GM10248 (cell line): ENCODE results near the gene NUFIP1.

Experiments used
- CTCF ChIA-PET: fragments of 300-600 bp; sonication (Branson Sonifier 250); formaldehyde crosslinking; extraction: SDS; loops from one replicate; lab custom pipeline; 2021; ENCODE audit warnings: antibody characterized with exemption; lab: Yijun Ruan, JAX
- POLR2A ChIA-PET: fragments of 350-650 bp; sonication (Branson Sonifier 250); formaldehyde crosslinking; extraction: SDS; loops from one replicate; lab custom pipeline; 2020; ENCODE audit warnings: antibody characterized with exemption; lab: Yijun Ruan, JAX
- DNase-seq: peaks from one replicate; pipeline ENCODE4 v3.0.0; 2012; ENCODE audit errors: extremely low spot score
- CTCF ChIP-seq: IDR thresholded peaks from 2 replicates; pipeline ENCODE4 v1.5.1; 2012; ENCODE audit warnings: mild to moderate bottlenecking, low read depth; ENCODE audit errors: extremely low read depth, missing control alignments, control extremely low read depth

NUFIP1 gene

GRCh38 chr13:44972956-44973581 lies 16.2 kb downstream of the NUFIP1 start:
- TF ChIP-seq CTCF = peak; percentile 43
- ChIA-PET CTCF (interaction anchor here (0.8 to 3.1 kb wide), 13 partner anchors 14 to 489 kb away, joined by 3 to 14 read pairs (median 4); no protein-coding TSS in a partner anchor), POLR2A (no interaction called here)
- no peak for DNase-seq

DNA sequence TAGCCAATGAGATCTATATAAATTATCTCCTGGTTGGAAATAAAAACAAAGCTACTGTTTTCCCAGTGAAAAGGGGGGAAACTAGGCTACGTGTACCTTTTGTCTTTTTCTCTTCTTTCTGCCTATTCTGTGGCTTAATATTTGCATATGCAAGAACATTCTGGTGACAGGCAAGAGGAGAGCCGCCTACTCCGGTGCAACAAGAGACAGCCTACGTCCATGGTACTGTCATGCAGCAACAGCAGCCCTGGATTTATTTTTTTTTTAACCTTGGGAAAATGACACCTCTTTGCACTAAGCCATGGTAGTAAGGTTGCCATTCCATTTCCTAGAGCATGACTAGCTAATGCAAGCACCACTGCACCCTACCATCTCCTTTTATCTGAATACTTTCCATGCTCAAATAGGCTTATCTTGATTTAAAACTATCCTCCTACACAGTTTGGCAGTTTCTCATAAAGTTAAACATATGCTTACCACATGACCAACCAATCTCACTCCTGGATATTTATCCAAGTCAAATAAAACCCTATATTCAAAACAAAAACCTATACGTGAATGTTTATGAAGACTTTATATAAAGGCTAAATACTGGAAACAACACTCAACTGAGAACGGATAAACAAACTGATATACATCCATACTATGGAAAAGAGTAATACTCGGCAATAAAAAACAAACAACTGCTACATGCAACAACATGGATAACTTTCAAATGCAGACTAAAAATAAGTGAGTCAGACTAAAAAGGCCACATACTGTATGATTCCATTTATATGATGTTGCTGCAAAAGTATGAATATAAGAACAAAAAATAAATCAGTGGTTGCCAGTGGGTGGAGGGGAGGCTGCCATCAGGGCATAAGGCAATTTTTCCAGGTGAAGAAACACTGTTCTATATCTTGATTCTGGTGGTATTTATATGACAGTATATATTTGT lies 17.3 kb downstream of the NUFIP1 start:
- peak; percentile 25 for DNase-seq
- CTCF ChIA-PET = interaction anchor here (1.5 to 3.7 kb wide), 4 partner anchors 9 to 488 kb away, joined by 4 to 27 read pairs (median 10); no protein-coding TSS in a partner anchor
- POLR2A ChIA-PET = no interaction called here
- TF ChIP-seq CTCF = no peak

GRCh38 chr13:44969551-44970484 lies 19.5 kb downstream of the NUFIP1 start:
- peak; percentile 56 for TF ChIP-seq CTCF
- DNase-seq = no peak
- ChIA-PET POLR2A (no interaction called here), CTCF (interaction anchor here (0.7 to 3.7 kb wide), 12 partner anchors 8 to 983 kb away, joined by 3 to 27 read pairs (median 4); no protein-coding TSS in a partner anchor)

DNA sequence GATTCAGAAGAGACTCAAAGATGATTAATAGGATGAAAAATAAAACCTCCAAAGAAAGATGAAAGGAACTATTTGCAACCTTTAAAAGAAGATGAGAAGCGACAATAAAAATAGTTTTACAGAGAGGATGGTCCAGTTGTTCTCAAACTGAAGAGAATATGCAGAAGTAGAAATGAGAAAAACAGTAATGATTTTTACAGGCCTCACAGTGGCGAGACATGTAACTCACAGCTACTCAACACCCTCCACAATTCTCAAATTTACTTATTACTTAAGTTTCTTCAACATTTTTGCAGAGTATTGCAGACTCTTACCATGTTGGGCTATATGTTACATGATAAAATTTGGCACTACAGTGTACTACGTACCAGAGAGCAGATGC lies 20.8 kb downstream of the NUFIP1 start:
- POLR2A ChIA-PET = no interaction called here
- DNase-seq = no peak
- CTCF ChIA-PET = interaction anchor here (2.1 to 3.7 kb wide), 2 partner anchors 13 to 485 kb away, joined by 5 to 27 read pairs; no protein-coding TSS in a partner anchor
- TF ChIP-seq CTCF = no peak

DNA sequence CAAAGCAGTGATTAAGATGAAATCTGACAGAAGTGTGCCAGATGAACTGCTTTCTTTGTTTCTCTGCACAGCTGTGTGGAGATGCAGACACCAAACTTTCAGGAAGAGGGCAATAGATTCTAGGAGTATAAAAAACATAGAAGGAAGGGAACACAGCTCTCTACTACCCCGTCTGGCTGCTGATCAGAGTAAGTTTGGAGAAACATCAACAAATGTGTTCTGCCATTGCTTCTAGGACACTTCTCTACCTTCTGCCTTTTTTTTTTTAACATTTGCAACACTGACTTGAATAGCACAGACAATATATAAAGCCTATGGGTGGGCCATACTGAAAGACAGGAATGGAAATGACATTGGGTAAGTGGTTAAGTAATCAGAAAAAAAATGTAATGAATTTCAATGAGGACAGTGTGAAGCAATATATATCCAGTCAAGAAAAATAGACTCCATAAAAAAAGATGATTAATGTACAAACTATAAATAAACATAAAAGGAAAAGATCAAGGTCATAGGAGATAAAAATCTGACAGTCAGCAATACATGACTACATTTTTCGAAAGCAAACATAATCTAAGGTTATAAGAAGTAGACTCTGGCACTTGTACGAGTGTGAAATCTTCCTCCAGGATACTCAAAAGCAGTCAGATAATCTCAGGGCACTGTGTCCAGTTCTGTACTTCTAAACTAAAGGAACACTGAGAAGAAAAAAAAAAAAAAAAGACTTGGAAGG lies 21.4 kb downstream of the NUFIP1 start:
- DNase-seq = no peak
- CTCF ChIA-PET = interaction anchor here (2.0 to 3.7 kb wide), 3 partner anchors 13 to 485 kb away, joined by 4 to 27 read pairs (median 5); no protein-coding TSS in a partner anchor
- TF ChIP-seq CTCF = no peak
- POLR2A ChIA-PET = no interaction called here
